Loucy (cell line): Measurements from ENCODE around the gene VASH2.
"Not testable (repeated sequence)": the region's sequence is repeated elsewhere in the genome, so short reads cannot be mapped to it uniquely, and the experiment has no call there.

Experiments used
- H2AFZ ChIP-seq: fragments of 200-600 bp; sonication (generic); 2 replicates; pipeline ENCODE4 v1.6.0; 2016; ENCODE audit warnings: antibody characterized with exemption, mild to moderate bottlenecking, low read length, moderate library complexity
- H3F3A ChIP-seq: fragments of 200-600 bp; 2 replicates; pipeline ENCODE4 v1.6.0; 2016; ENCODE audit warnings: antibody characterized with exemption, low read depth, mild to moderate bottlenecking
- H3K27me3 ChIP-seq: fragments of 200-600 bp; sonication (generic); 2 replicates; pipeline ENCODE4 v1.6.1; 2014; ENCODE audit warnings: low read length, mild to moderate bottlenecking; ENCODE audit not compliant: insufficient read depth, poor library complexity, severe bottlenecking
- H3K36me3 ChIP-seq: fragments of 200-600 bp; sonication (generic); 2 replicates; pipeline ENCODE4 v1.6.1; 2016; ENCODE audit warnings: low read length; ENCODE audit not compliant: insufficient read depth
- H3K4me1 ChIP-seq: fragments of 200-600 bp; sonication (generic); 2 replicates; pipeline ENCODE4 v1.5.1; 2014; ENCODE audit warnings: low read length, mild to moderate bottlenecking; ENCODE audit not compliant: insufficient read depth, poor library complexity, severe bottlenecking
- H3K4me2 ChIP-seq: fragments of 200-600 bp; sonication (generic); 2 replicates; pipeline ENCODE4 v1.6.0; 2014; ENCODE audit warnings: antibody characterized with exemption, low read length, low read depth, mild to moderate bottlenecking; ENCODE audit not compliant: poor library complexity, severe bottlenecking
- H3K4me3 ChIP-seq: fragments of 200-600 bp; sonication (generic); 2 replicates; pipeline ENCODE4 v1.5.1; 2014; ENCODE audit warnings: low read length, mild to moderate bottlenecking, mixed read lengths; ENCODE audit not compliant: poor library complexity, severe bottlenecking
- H3K79me2 ChIP-seq: fragments of 200-600 bp; sonication (generic); 2 replicates; pipeline ENCODE4 v1.6.1; 2014; ENCODE audit warnings: low read length; ENCODE audit not compliant: insufficient read depth
- H3K9ac ChIP-seq: fragments of 200-600 bp; sonication (generic); 2 replicates; pipeline ENCODE4 v1.6.0; 2014; ENCODE audit warnings: mild to moderate bottlenecking, low read depth, low read length, moderate library complexity; ENCODE audit not compliant: poor library complexity, severe bottlenecking
- H3K9me2 ChIP-seq: fragments of 200-600 bp; sonication (generic); replicated peaks from 2 replicates; pipeline ENCODE4 v1.6.1; 2016; ENCODE audit warnings: low read depth, low read length, mixed read lengths
- H3K9me3 ChIP-seq: fragments of 200-600 bp; sonication (generic); 2 replicates; pipeline ENCODE4 v1.6.1; 2014; ENCODE audit warnings: mild to moderate bottlenecking, antibody characterized with exemption, low read length, low read depth; ENCODE audit not compliant: insufficient read depth
- H4K20me1 ChIP-seq: fragments of 200-600 bp; sonication (generic); 2 replicates; pipeline ENCODE4 v1.6.0; 2014; ENCODE audit warnings: antibody characterized with exemption, low read length, mild to moderate bottlenecking; ENCODE audit not compliant: insufficient read depth, poor library complexity, severe bottlenecking
- EZH2phosphoT487 ChIP-seq: fragments of 200-600 bp; IDR thresholded peaks from 2 replicates; pipeline ENCODE4 v1.6.1; 2018; ENCODE audit warnings: antibody characterized with exemption, mild to moderate bottlenecking, moderate library complexity, borderline replicate concordance
- TF ChIP-seq, protein P1 (sequence below): fragments of 200-600 bp; sonication (generic); conservative IDR thresholded peaks from 2 replicates; pipeline ENCODE4 v1.5.1; 2014; ENCODE audit warnings: mild to moderate bottlenecking, antibody characterized with exemption, low read length

The VASH2 gene

DNA sequence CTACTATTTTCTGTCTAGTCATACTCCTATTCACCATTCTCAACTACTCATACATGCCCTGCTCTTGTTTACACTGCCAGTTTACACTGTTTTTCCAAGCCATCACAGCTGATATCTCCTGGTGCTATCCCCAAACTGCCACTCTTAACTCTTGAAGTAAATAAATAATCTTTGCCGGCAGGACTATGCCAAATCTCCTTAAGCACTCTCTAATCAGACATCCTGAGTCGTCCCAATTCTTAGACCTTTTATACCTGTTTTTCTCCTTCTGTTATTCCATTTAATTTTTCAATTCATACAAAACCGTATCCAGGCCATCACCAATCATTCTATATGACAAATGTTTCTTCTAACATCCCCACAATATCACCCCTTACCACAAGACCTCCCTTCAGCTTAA lies 36.7 kb upstream of the VASH2 start:
- H3K4me2 ChIP-seq, H3K27me3 ChIP-seq, H3F3A ChIP-seq, H3K9me3 ChIP-seq, H3K9me2 ChIP-seq, H3K36me3 ChIP-seq, H4K20me1 ChIP-seq, H3K4me1 ChIP-seq, H3K79me2 ChIP-seq, H2AFZ ChIP-seq, H3K9ac ChIP-seq, H3K4me3 ChIP-seq: not testable (repeated sequence)

DNA sequence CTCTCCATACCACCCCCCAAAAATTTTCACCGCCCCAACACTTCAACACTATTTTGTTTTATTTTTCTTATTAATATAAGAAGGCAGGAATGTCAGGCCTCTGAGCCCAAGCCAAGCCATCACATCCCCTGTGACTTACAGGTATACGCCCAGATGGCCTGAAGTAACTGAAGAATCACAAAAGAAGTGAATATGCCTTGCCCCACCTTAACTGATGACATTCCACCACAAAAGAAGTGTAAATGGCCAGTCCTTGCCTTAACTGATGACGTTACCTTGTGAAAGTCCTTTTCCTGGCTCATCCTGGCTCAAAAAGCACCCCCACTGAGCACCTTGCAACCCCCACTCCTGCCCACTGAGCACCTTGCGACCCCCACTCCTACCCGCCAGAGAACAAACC lies 36.2 kb upstream of the VASH2 start:
- not testable (repeated sequence) for H3K9me2 ChIP-seq, H3K9ac ChIP-seq, H3K4me3 ChIP-seq, H4K20me1 ChIP-seq, H3K4me2 ChIP-seq, H3K36me3 ChIP-seq, H3K79me2 ChIP-seq, H3F3A ChIP-seq, H3K4me1 ChIP-seq, H2AFZ ChIP-seq, H3K27me3 ChIP-seq, H3K9me3 ChIP-seq

DNA sequence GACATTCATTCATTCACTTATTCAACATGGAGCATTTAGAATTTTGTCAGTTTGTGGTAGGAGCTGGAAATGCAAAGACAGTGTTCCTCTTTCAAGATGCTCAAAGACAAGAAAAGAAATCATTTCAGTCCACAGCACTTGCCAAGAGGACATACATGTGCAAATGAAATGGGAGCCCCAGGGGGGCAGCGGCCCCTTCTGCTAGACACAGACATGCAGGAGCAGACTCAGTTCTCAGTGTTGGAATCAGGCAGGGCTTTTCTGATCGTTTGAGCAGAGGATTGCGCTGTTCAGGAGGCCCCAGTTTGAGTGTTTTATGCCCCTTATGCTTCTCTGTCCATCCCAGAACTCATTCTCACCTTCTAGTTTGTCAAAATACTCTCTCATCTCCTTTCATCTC lies 35.6 kb upstream of the VASH2 start:
- no peaks in the 10 kb centered on the region for H3K36me3 ChIP-seq
- H2AFZ ChIP-seq = no peak overlapping the region
- H3K4me2 ChIP-seq = no peak overlapping the region
- H3F3A ChIP-seq = no peaks in the 10 kb centered on the region
- no peaks in the 10 kb centered on the region for H3K27me3 ChIP-seq
- no peaks in the 10 kb centered on the region for H3K79me2 ChIP-seq
- H3K4me1 ChIP-seq = peaks cover 1% of the 10 kb centered on the region
- no peaks in the 10 kb centered on the region for H3K9me2 ChIP-seq
- H3K4me3 ChIP-seq = no peak overlapping the region
- no peaks in the 10 kb centered on the region for H3K9me3 ChIP-seq
- H3K9ac ChIP-seq = no peak overlapping the region
- H4K20me1 ChIP-seq = no peaks in the 10 kb centered on the region
- TF ChIP-seq, protein P1, sequence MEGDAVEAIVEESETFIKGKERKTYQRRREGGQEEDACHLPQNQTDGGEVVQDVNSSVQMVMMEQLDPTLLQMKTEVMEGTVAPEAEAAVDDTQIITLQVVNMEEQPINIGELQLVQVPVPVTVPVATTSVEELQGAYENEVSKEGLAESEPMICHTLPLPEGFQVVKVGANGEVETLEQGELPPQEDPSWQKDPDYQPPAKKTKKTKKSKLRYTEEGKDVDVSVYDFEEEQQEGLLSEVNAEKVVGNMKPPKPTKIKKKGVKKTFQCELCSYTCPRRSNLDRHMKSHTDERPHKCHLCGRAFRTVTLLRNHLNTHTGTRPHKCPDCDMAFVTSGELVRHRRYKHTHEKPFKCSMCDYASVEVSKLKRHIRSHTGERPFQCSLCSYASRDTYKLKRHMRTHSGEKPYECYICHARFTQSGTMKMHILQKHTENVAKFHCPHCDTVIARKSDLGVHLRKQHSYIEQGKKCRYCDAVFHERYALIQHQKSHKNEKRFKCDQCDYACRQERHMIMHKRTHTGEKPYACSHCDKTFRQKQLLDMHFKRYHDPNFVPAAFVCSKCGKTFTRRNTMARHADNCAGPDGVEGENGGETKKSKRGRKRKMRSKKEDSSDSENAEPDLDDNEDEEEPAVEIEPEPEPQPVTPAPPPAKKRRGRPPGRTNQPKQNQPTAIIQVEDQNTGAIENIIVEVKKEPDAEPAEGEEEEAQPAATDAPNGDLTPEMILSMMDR = no peak
- TF ChIP-seq EZH2phosphoT487 = no peak

DNA sequence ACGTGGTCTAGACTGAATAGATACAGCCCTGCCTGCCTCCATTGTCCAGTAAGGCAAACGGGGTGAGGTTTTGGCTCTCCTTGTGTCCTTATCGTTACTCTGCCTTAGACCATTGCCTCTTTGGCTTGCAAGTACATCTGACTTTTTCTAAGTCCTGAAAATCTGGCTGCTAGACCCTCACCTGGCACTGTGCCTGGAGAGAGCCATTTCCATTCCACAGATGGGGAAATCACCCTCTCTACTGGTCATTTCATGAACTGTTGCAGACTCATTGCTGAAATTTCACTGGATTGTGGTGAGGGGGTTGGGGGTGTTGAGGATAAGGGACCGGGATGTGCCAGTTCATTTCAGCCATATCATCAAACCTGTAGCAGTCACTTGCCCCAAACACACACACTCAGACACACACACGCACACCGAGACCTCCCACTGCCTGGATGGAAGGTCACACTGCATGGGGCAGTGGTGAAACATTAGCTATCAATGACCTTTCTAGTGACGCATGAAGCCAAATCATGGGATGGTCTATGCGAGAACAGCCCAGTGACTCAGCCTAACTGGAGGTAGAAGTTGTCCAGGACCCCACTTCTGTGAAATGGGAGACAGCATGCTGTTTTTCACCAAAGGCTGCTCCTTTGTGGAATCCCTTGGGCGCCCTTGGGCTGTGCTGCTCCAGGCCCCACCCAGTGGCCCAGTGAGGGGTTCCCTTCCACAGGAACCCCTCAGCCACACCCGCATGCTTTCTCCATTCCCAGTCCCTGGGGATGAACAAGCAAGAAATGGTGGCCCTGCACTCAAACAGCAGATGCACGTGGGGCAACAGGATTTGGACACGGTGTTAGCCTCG lies 34.9 kb upstream of the VASH2 start:
- H3F3A ChIP-seq = no peaks in the 10 kb centered on the region
- TF ChIP-seq, protein P1 = peak; percentile 64
- no peak for TF ChIP-seq EZH2phosphoT487
- H3K9ac ChIP-seq = no peak overlapping the region
- no peak overlapping the region for H2AFZ ChIP-seq
- H3K27me3 ChIP-seq = no peaks in the 10 kb centered on the region
- no peak overlapping the region for H3K4me2 ChIP-seq
- H3K9me3 ChIP-seq = no peaks in the 10 kb centered on the region
- H3K79me2 ChIP-seq = no peaks in the 10 kb centered on the region
- H3K4me3 ChIP-seq = no peak overlapping the region
- H3K4me1 ChIP-seq = peaks cover 7% of the 10 kb centered on the region
- H3K9me2 ChIP-seq = no peaks in the 10 kb centered on the region
- no peaks in the 10 kb centered on the region for H3K36me3 ChIP-seq
- no peaks in the 10 kb centered on the region for H4K20me1 ChIP-seq
